HepG2 (cell line): ENCODE results near the gene BCL6B.

Source experiments
- DNMT1 ChIP-seq: sonication (generic); formaldehyde crosslinking; IDR thresholded peaks from 2 replicates; pipeline ENCODE4 v1.5.1; 2020; ENCODE audit warnings: mild to moderate bottlenecking, missing genetic modification reagents
- EP300 ChIP-seq, 3 experiments: sonication (generic) in 1 of 3; formaldehyde crosslinking in 1 of 3; IDR thresholded peaks; 2 replicates each; pipeline versions ENCODE4 v1.5.1 to v1.6.1; 2011 to 2020; ENCODE audit warnings: low read depth in 2 of 3, low read length in 2 of 3, borderline replicate concordance in 1 of 3, improper control_type of control experiment in 1 of 3, mild to moderate bottlenecking in 1 of 3, missing genetic modification reagents in 1 of 3, moderate library complexity in 1 of 3
- KAT2B ChIP-seq: fragments of 150-350 bp; IDR thresholded peaks from 2 replicates; pipeline ENCODE4 v1.6.1; 2014; ENCODE audit warnings: low read depth, low read length, borderline replicate concordance
- ZNF138 ChIP-seq: sonication (generic); formaldehyde crosslinking; IDR thresholded peaks from 2 replicates; pipeline ENCODE4 v1.5.0; 2020; ENCODE audit warnings: mild to moderate bottlenecking, low read depth, missing genetic modification reagents
- TF ChIP-seq, protein P1 (sequence below): sonication (generic); formaldehyde crosslinking; IDR thresholded peaks from 2 replicates; pipeline ENCODE4 v1.9.0; 2021; ENCODE audit warnings: missing genetic modification reagents, borderline replicate concordance

DNA sequence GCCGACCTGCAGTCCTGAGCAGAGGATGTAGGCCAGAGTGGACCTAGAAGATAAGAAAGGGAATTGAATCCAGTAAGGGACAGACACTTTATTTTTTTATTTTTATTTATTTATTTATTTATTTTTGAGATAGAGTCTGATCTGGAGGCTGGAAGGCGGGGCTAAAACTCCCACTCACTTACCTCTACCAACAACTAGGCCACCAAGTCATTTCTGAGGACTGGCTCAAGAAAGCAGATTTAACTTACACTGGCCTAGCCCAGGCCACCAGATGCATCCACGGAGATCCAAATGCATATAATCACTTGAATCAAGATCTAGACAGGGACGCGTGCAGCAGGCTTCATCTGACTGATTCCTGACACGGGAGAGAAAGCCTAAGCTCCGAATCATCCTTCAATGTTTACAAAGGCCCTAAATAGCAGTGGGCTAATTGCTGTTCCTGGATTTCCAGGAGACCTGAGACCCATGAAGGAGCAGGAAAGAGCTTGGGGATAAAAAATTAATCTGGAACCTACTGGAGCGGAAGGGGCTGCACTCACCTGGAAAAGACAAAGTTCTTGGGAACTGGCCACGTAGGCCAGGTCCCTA lies 28.1 kb upstream of the BCL6B start:
- TF ChIP-seq ZNF138 (CRISPR knock-in tag): no peak
- TF ChIP-seq DNMT1 (CRISPR knock-in tag): no peak
- TF ChIP-seq EP300 (IDR thresholded peaks at IDR 0.05; ENCODE audit: low read depth in 2 of 2, low read length in 2 of 2): no peak
- TF ChIP-seq EP300 (CRISPR knock-in tag; IDR thresholded peaks at IDR 0.05; ENCODE audit: borderline replicate concordance): no peak
- TF ChIP-seq, protein P1, sequence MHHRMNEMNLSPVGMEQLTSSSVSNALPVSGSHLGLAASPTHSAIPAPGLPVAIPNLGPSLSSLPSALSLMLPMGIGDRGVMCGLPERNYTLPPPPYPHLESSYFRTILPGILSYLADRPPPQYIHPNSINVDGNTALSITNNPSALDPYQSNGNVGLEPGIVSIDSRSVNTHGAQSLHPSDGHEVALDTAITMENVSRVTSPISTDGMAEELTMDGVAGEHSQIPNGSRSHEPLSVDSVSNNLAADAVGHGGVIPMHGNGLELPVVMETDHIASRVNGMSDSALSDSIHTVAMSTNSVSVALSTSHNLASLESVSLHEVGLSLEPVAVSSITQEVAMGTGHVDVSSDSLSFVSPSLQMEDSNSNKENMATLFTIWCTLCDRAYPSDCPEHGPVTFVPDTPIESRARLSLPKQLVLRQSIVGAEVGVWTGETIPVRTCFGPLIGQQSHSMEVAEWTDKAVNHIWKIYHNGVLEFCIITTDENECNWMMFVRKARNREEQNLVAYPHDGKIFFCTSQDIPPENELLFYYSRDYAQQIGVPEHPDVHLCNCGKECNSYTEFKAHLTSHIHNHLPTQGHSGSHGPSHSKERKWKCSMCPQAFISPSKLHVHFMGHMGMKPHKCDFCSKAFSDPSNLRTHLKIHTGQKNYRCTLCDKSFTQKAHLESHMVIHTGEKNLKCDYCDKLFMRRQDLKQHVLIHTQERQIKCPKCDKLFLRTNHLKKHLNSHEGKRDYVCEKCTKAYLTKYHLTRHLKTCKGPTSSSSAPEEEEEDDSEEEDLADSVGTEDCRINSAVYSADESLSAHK (CRISPR knock-in tag): no peak
- TF ChIP-seq KAT2B: no peak
